Uterus (tissue), 4 donors: ENCODE results near the gene COL19A1. TPM values are rescaled to one million over a fixed set of nuclear protein-coding genes. Genes with fewer than 3 reads are reported as not detected.
"Not testable (repeated sequence)": the region's sequence is repeated elsewhere in the genome, so short reads cannot be mapped to it uniquely, and the experiment has no call there.

ENCODE experiments used
- DNase-seq, 2 donors: peaks; one replicate each; pipeline ENCODE4 v3.0.0-alpha.2; 2019 to 2020
- H3K27ac ChIP-seq, 2 donors: fragments of 200-600 bp; sonication (generic); 1 replicate in 1 of 2; 2 replicates in 1 of 2; pipeline ENCODE4 v1.5.1; 2016 to 2018
- H3K27me3 ChIP-seq, 2 donors: fragments of 200-600 bp; sonication (generic); one replicate each; pipeline ENCODE4 v1.5.1; 2018 to 2019; ENCODE audit warnings: control low read depth in 1 of 2
- H3K36me3 ChIP-seq, 2 donors: fragments of 200-600 bp; sonication (generic); one replicate each; pipeline ENCODE4 v1.5.1; 2019; ENCODE audit warnings: control low read depth in 1 of 2
- H3K4me1 ChIP-seq, 2 donors: fragments of 200-600 bp; sonication (generic); one replicate each; pipeline ENCODE4 v1.5.1; 2018 to 2019; ENCODE audit warnings: control low read depth in 1 of 2
- H3K4me3 ChIP-seq, 2 donors: fragments of 200-600 bp; sonication (generic); 1 replicate in 1 of 2; 2 replicates in 1 of 2; pipeline ENCODE4 v1.5.1; 2018 to 2019; ENCODE audit warnings: mild to moderate bottlenecking in 1 of 2
- H3K9me3 ChIP-seq, 2 donors: fragments of 200-600 bp; sonication (generic); one replicate each; pipeline ENCODE4 v1.5.1; 2019; ENCODE audit warnings: control low read depth in 1 of 2
- CTCF ChIP-seq, 4 experiments: fragments of 200-600 bp in 2 of 4; fragments of 450-650 bp in 2 of 4; sonication (generic) in 2 of 4; IDR thresholded peaks; one replicate each; pipeline ENCODE4 v1.5.1; 2016 to 2019; ENCODE audit warnings: antibody characterized with exemption in 4 of 4, mild to moderate bottlenecking in 2 of 4, moderate library complexity in 1 of 4
- POLR2A ChIP-seq, 2 donors: fragments of 450-650 bp; IDR thresholded peaks; one replicate each; pipeline ENCODE4 v1.6.1; 2016; ENCODE audit warnings: antibody characterized with exemption in 2 of 2, mild to moderate bottlenecking in 1 of 2, moderate library complexity in 1 of 2
- intact Hi-C: fragments of 100-400 bp; cut with DNase I; formaldehyde crosslinking; loops from one replicate; pipeline ENCODE4 v1.15.1; 2023; ENCODE audit warnings: low total_unique reads
- total RNA-seq, 4 donors: library from RNA; depleted of rRNA in 3 of 4; stranded (reverse); fragments of >200 nt in 3 of 4; gene quantifications; one replicate each; pipeline versions ENCODE4 v1.1.0 to v1.2.4, GENCODE V29; 2014 to 2023
- donor health status: DM: yes; HTN: yes; CAD: no.

The COL19A1 gene
- total RNA-seq, 4 donors from 2014 or later = under 0.01 to 0.28 TPM; not detected in 2

GRCh38 chr6:69953491-69953890 lies 87.1 kb downstream of the COL19A1 start:
- Histone ChIP-seq H3K27me3 (no peaks in the 10 kb centered on the region), H3K27ac (no peak overlapping the region), H3K4me1 (no peaks in the 10 kb centered on the region), H3K4me3 (no peak overlapping the region), H3K9me3 (no peaks in the 10 kb centered on the region), H3K36me3 (no peaks in the 10 kb centered on the region)
- intact Hi-C loops = no loop called here
- DNase-seq = no peak
- TF ChIP-seq CTCF (IDR thresholded peaks at IDR 0.05) (no peak), POLR2A (IDR thresholded peaks at IDR 0.05) (no peak)

GRCh38 chr6:69954733-69955132 lies 88.4 kb downstream of the COL19A1 start:
- TF ChIP-seq CTCF (IDR thresholded peaks at IDR 0.05) (no peak), POLR2A (IDR thresholded peaks at IDR 0.05) (no peak)
- intact Hi-C loops = no loop called here
- DNase-seq = no peak
- H3K4me3 ChIP-seq = no peak overlapping the region
- H3K4me1 ChIP-seq = no peaks in the 10 kb centered on the region
- no peaks in the 10 kb centered on the region for H3K36me3 ChIP-seq
- H3K27me3 ChIP-seq = no peaks in the 10 kb centered on the region
- H3K27ac ChIP-seq = no peak overlapping the region
- no peaks in the 10 kb centered on the region for H3K9me3 ChIP-seq

- no peaks in the 10 kb centered on the region for H3K27me3 ChIP-seq
- H3K27ac ChIP-seq = no peak overlapping the region
- DNase-seq = no peak
- no peaks in the 10 kb centered on the region for H3K36me3 ChIP-seq
- intact Hi-C loops = no loop called here
- no peaks in the 10 kb centered on the region for H3K9me3 ChIP-seq
- TF ChIP-seq CTCF (IDR thresholded peaks at IDR 0.05) = no peak
- TF ChIP-seq POLR2A (IDR thresholded peaks at IDR 0.05) = no peak
- H3K4me1 ChIP-seq = no peaks in the 10 kb centered on the region
- no peak overlapping the region for H3K4me3 ChIP-seq
Measured at GRCh38 chr6:69957985-69958559, 91.7 kb downstream of the COL19A1 start.

- no peak overlapping the region for H3K27ac ChIP-seq
- H3K4me1 ChIP-seq = no peaks in the 10 kb centered on the region
- H3K27me3 ChIP-seq = no peaks in the 10 kb centered on the region
- no peak overlapping the region for H3K4me3 ChIP-seq
- TF ChIP-seq CTCF (IDR thresholded peaks at IDR 0.05) (no peak), POLR2A (IDR thresholded peaks at IDR 0.05) (no peak)
- H3K36me3 ChIP-seq = no peaks in the 10 kb centered on the region
- no peaks in the 10 kb centered on the region for H3K9me3 ChIP-seq
- DNase-seq = no peak
- intact Hi-C loops = no loop called here
Measured at GRCh38 chr6:69958978-69959377, 92.6 kb downstream of the COL19A1 start.

GRCh38 chr6:69965974-69966373 lies 99.6 kb downstream of the COL19A1 start:
- H3K27ac ChIP-seq, H3K36me3 ChIP-seq, H3K9me3 ChIP-seq, DNase-seq, H3K27me3 ChIP-seq, intact Hi-C loops, H3K4me3 ChIP-seq, H3K4me1 ChIP-seq: not testable (repeated sequence)

- intact Hi-C loops = no loop called here
- H3K4me1 ChIP-seq = no peaks in the 10 kb centered on the region
- H3K27me3 ChIP-seq = no peaks in the 10 kb centered on the region
- no peak overlapping the region for H3K4me3 ChIP-seq
- H3K27ac ChIP-seq = no peak overlapping the region
- DNase-seq = no peak
- no peaks in the 10 kb centered on the region for H3K9me3 ChIP-seq
- TF ChIP-seq CTCF (IDR thresholded peaks at IDR 0.05) (no peak), POLR2A (IDR thresholded peaks at IDR 0.05) (no peak)
- no peaks in the 10 kb centered on the region for H3K36me3 ChIP-seq
Measured at GRCh38 chr6:69973138-69973537, 106.8 kb downstream of the COL19A1 start.
